Measurements from ENCODE around the gene SLC46A2.

GRCh38 chr9:112841261-112841660, 49.4 kb downstream of the SLC46A2 start:
- TF ChIP-seq CTCF (conservative IDR thresholded peaks at IDR 0.05; ENCODE audit: low read length) (no peak), EZH2phosphoT487 (IDR thresholded peaks at IDR 0.05; ENCODE audit: borderline replicate concordance, low read depth, low read length) (no peak)

All from OCI-LY7 (cell line).